DOHH2 (cell line): ENCODE measurements around the gene NGEF.

Source experiments
- H3F3A ChIP-seq: fragments of 200-600 bp; sonication (generic), shearing (Covaris generic); 2 replicates; pipeline ENCODE4 v1.6.0; 2016; ENCODE audit warnings: antibody characterized with exemption, mild to moderate bottlenecking; ENCODE audit not compliant: control insufficient read depth, insufficient read depth
- H3K27ac ChIP-seq: fragments of 200-600 bp; sonication (generic); 2 replicates; pipeline ENCODE4 v1.5.1; 2014; ENCODE audit warnings: low read depth, mild to moderate bottlenecking, low read length, moderate library complexity
- H3K27me3 ChIP-seq: fragments of 200-600 bp; sonication (generic); 2 replicates; pipeline ENCODE4 v1.6.1; 2014; ENCODE audit warnings: mild to moderate bottlenecking, low read length, mixed read lengths; ENCODE audit not compliant: control insufficient read depth
- H3K36me3 ChIP-seq: fragments of 200-600 bp; sonication (generic); 2 replicates; pipeline ENCODE4 v1.6.1; 2014; ENCODE audit warnings: mild to moderate bottlenecking, low read length, moderate library complexity, mixed read lengths; ENCODE audit not compliant: control insufficient read depth
- H3K4me1 ChIP-seq: fragments of 200-600 bp; sonication (generic); 2 replicates; pipeline ENCODE4 v1.6.1; 2014; ENCODE audit warnings: mild to moderate bottlenecking, low read length, mixed read lengths; ENCODE audit not compliant: control insufficient read depth
- H3K4me2 ChIP-seq: fragments of 200-600 bp; sonication (generic); 2 replicates; pipeline ENCODE4 v1.6.0; 2014; ENCODE audit warnings: mild to moderate bottlenecking, low read length, moderate library complexity
- H3K4me3 ChIP-seq: fragments of 200-600 bp; sonication (generic); 2 replicates; pipeline ENCODE4 v1.5.1; 2014; ENCODE audit warnings: mild to moderate bottlenecking, low read length, mixed read lengths
- H3K79me2 ChIP-seq: fragments of 200-600 bp; sonication (generic); 2 replicates; pipeline ENCODE4 v1.6.1; 2014; ENCODE audit warnings: mild to moderate bottlenecking, low read length, mixed read lengths; ENCODE audit not compliant: control insufficient read depth
- H3K9me2 ChIP-seq: fragments of 200-600 bp; sonication (generic); replicated peaks from 2 replicates; pipeline ENCODE4 v1.6.1; 2014; ENCODE audit warnings: mild to moderate bottlenecking, low read length, mixed read lengths; ENCODE audit not compliant: control insufficient read depth
- H3K9me3 ChIP-seq: fragments of 200-600 bp; sonication (generic); 2 replicates; pipeline ENCODE4 v1.6.1; 2014; ENCODE audit warnings: antibody characterized with exemption, low read length, mixed read lengths; ENCODE audit not compliant: control insufficient read depth, insufficient read depth
- H4K20me1 ChIP-seq: fragments of 200-600 bp; sonication (generic); 2 replicates; pipeline ENCODE4 v1.6.0; 2014; ENCODE audit warnings: low read depth, mild to moderate bottlenecking, antibody characterized with exemption, low read length, moderate library complexity; ENCODE audit not compliant: control insufficient read depth, insufficient read depth
- CTCF ChIP-seq: fragments of 200-600 bp; sonication (generic); IDR thresholded peaks from one replicate; pipeline ENCODE4 v1.5.1; 2014; ENCODE audit warnings: antibody characterized with exemption, mild to moderate bottlenecking, low read depth, low read length; ENCODE audit not compliant: poor library complexity, severe bottlenecking
- EZH2phosphoT487 ChIP-seq: fragments of 200-600 bp; sonication (generic); IDR thresholded peaks from 2 replicates; pipeline ENCODE4 v1.6.1; 2017; ENCODE audit warnings: borderline replicate concordance, mild to moderate bottlenecking, antibody characterized with exemption, low read length, moderate library complexity, mixed read lengths

The NGEF gene

GRCh38 chr2:232875256-232876121 lies 137.6 kb downstream of the NGEF start:
- Histone ChIP-seq H4K20me1 (no peaks in the 10 kb centered on the region), H3K4me3 (peak overlapping the region; percentile 45; the same call in 1 of the 2 replicates), H3K36me3 (no peaks in the 10 kb centered on the region), H3F3A (no peaks in the 10 kb centered on the region), H3K4me2 (peak overlapping the region; percentile 46; the same call in 1 of the 2 replicates), H3K79me2 (no peaks in the 10 kb centered on the region), H3K27ac (no peak overlapping the region), H3K9me2 (no peaks in the 10 kb centered on the region), H3K9me3 (no peaks in the 10 kb centered on the region), H3K27me3 (peaks cover 16% of the 10 kb centered on the region), H3K4me1 (peaks cover 8% of the 10 kb centered on the region)
- TF ChIP-seq CTCF (no peak), EZH2phosphoT487 (no peak)

GRCh38 chr2:232874677-232875223 lies 138.3 kb downstream of the NGEF start:
- no peak overlapping the region for H3K27ac ChIP-seq
- no peaks in the 10 kb centered on the region for H3K36me3 ChIP-seq
- TF ChIP-seq CTCF (no peak), EZH2phosphoT487 (no peak)
- H3K9me3 ChIP-seq = no peaks in the 10 kb centered on the region
- H3K4me3 ChIP-seq = no peak overlapping the region
- H3K4me2 ChIP-seq = no peak overlapping the region
- H4K20me1 ChIP-seq = no peaks in the 10 kb centered on the region
- H3F3A ChIP-seq = no peaks in the 10 kb centered on the region
- no peaks in the 10 kb centered on the region for H3K9me2 ChIP-seq
- H3K27me3 ChIP-seq = peaks cover 16% of the 10 kb centered on the region
- H3K4me1 ChIP-seq = peaks cover 8% of the 10 kb centered on the region
- H3K79me2 ChIP-seq = no peaks in the 10 kb centered on the region

GRCh38 chr2:232873909-232874641 lies 139.0 kb downstream of the NGEF start:
- Histone ChIP-seq H4K20me1 (no peaks in the 10 kb centered on the region), H3K4me1 (peaks cover 8% of the 10 kb centered on the region), H3K9me2 (no peaks in the 10 kb centered on the region), H3K79me2 (no peaks in the 10 kb centered on the region), H3K27ac (no peak overlapping the region), H3K27me3 (peaks cover 16% of the 10 kb centered on the region), H3K4me3 (no peak overlapping the region), H3F3A (no peaks in the 10 kb centered on the region), H3K9me3 (no peaks in the 10 kb centered on the region), H3K36me3 (no peaks in the 10 kb centered on the region), H3K4me2 (no peak overlapping the region)
- no peak for TF ChIP-seq EZH2phosphoT487
- no peak for TF ChIP-seq CTCF
